ENCODE measurements around the gene ROBO4.

Gene ROBO4

GRCh38 chr11:124869856-124870387 is 27.7 kb downstream of the ROBO4 start:
- DNase-seq, result no peak

- no peak for DNase-seq
These were observed 28.3 kb downstream of the ROBO4 start for GRCh38 chr11:124869331-124869730.

- DNase-seq, result no peak
These were observed 29.1 kb downstream of the ROBO4 start for GRCh38 chr11:124868331-124869274.

GRCh38 chr11:124867700-124868099 is 30.0 kb downstream of the ROBO4 start:
- peak; percentile 28 for DNase-seq

- peak; percentile 20 for DNase-seq
These were observed 31.5 kb downstream of the ROBO4 start for GRCh38 chr11:124865902-124866851.

GRCh38 chr11:124865181-124865901 is 32.3 kb downstream of the ROBO4 start, which contains the start of gene ROBO3:
Gene ROBO3, plus strand, starts transcription at chr11:124865432. Its CDS starts 146 bp downstream, at chr11:124865578.
- no peak for DNase-seq

- no peak for DNase-seq
These were observed 32.8 kb downstream of the ROBO4 start for GRCh38 chr11:124864892-124865180.

- DNase-seq, result no peak
These were observed 33.3 kb downstream of the ROBO4 start for GRCh38 chr11:124864176-124864891.

- DNase-seq, result no peak
These were observed 33.9 kb downstream of the ROBO4 start for GRCh38 chr11:124863826-124864165.

GRCh38 chr11:124863137-124863825 is 34.4 kb downstream of the ROBO4 start:
- no peak for DNase-seq

- no peak for DNase-seq
These were observed 36.0 kb downstream of the ROBO4 start for GRCh38 chr11:124861670-124862069.

GRCh38 chr11:124859171-124859570 is 38.5 kb downstream of the ROBO4 start:
- no peak for DNase-seq

GRCh38 chr11:124846070-124846673 is 51.5 kb downstream of the ROBO4 start:
- no peak for DNase-seq

- no peak for DNase-seq
These were observed 53.0 kb downstream of the ROBO4 start for GRCh38 chr11:124844664-124845079.

- no peak for DNase-seq
These were observed 54.1 kb downstream of the ROBO4 start for GRCh38 chr11:124843616-124843910.

GRCh38 chr11:124842305-124842704 is 55.4 kb downstream of the ROBO4 start:
- no peak for DNase-seq

- no peak for DNase-seq
These were observed 55.8 kb downstream of the ROBO4 start for GRCh38 chr11:124841840-124842239.

- DNase-seq, result no peak
These were observed 56.5 kb downstream of the ROBO4 start for GRCh38 chr11:124841201-124841600.

- no peak for DNase-seq
These were observed 57.0 kb downstream of the ROBO4 start for GRCh38 chr11:124840666-124841065.

GRCh38 chr11:124839972-124840621 is 57.6 kb downstream of the ROBO4 start:
- DNase-seq, result no peak

Measured in inflammatory macrophage treated with lipopolysaccharide for 4 hours (primary cell).